HG03135 (cell line): ENCODE measurements around the gene TTYH3.

Source experiments
- ATAC-seq: cut with Tn5 transposase; IDR thresholded peaks from one replicate; pipeline ENCODE4 v1.9.1; 2021; ENCODE audit warnings: mild to moderate bottlenecking, moderate library complexity; ENCODE audit not compliant: unreplicated experiment

The TTYH3 gene

GRCh38 chr7:2646680-2647571 lies 15.1 kb downstream of the TTYH3 start:
- ATAC-seq, result no peak

- no peak for ATAC-seq
These were observed 15.9 kb downstream of the TTYH3 start for GRCh38 chr7:2647594-2648172.

GRCh38 chr7:2649139-2649838 lies 17.5 kb downstream of the TTYH3 start:
- no peak for ATAC-seq

- ATAC-seq, result no peak
These were observed 18.2 kb downstream of the TTYH3 start for GRCh38 chr7:2649991-2650390.

GRCh38 chr7:2650451-2650850 lies 18.7 kb downstream of the TTYH3 start:
- no peak for ATAC-seq

- no peak for ATAC-seq
These were observed 19.6 kb downstream of the TTYH3 start for GRCh38 chr7:2651336-2651735.

GRCh38 chr7:2651847-2652735 lies 20.3 kb downstream of the TTYH3 start:
- ATAC-seq, result no peak

GRCh38 chr7:2652736-2653060 lies 20.9 kb downstream of the TTYH3 start:
- no peak for ATAC-seq

GRCh38 chr7:2654059-2654458 lies 22.3 kb downstream of the TTYH3 start:
- ATAC-seq, result no peak

GRCh38 chr7:2655870-2656614 lies 24.3 kb downstream of the TTYH3 start:
- no peak for ATAC-seq

- no peak for ATAC-seq
These were observed 25.4 kb downstream of the TTYH3 start for GRCh38 chr7:2657208-2657607.

GRCh38 chr7:2657920-2658671 lies 26.3 kb downstream of the TTYH3 start:
- ATAC-seq, result no peak

GRCh38 chr7:2658941-2659340 lies 27.2 kb downstream of the TTYH3 start:
- no peak for ATAC-seq

GRCh38 chr7:2659556-2660358 lies 28.0 kb downstream of the TTYH3 start:
- no peak for ATAC-seq

- ATAC-seq, result no peak
These were observed 28.7 kb downstream of the TTYH3 start for GRCh38 chr7:2660359-2661095.

- ATAC-seq, result no peak
These were observed 29.3 kb downstream of the TTYH3 start for GRCh38 chr7:2661096-2661449.

GRCh38 chr7:2661602-2662272 lies 30.0 kb downstream of the TTYH3 start:
- no peak for ATAC-seq
